Measurements from ENCODE around the gene BACH2. TPM values are rescaled to one million over a fixed set of nuclear protein-coding genes. Genes with fewer than 3 reads are reported as not detected.
A peak's percentile ranks its signal among the peaks of the same experiment; 100 is the strongest.

BACH2 gene
- total and polyA plus RNA-seq, 9 of the 15 experiments (the other 6 are each of a cell fraction or from before 2014, with no cell fraction given) = 0.06 to 3.1 (median 0.59) TPM

GRCh38 chr6:90285611-90286381 is 10.8 kb downstream of the BACH2 start (continued):
- TF ChIP-seq MEIS2 (IDR thresholded peaks at IDR 0.05; ENCODE audit: partially characterized antibody) = peak; percentile 96
- no peak for TF ChIP-seq RBM39 (optimal IDR thresholded peaks at IDR 0.05; ENCODE audit: low read depth, low read length)
- TF ChIP-seq E4F1 (CRISPR knock-in tag; IDR thresholded peaks at IDR 0.05; ENCODE audit: borderline replicate concordance) = no peak
- peak in 1 of 2 experiments; percentile 18; a peak in 1 of 4 replicates for TF ChIP-seq MAZ (CRISPR knock-in tag; conservative IDR thresholded peaks at IDR 0.05 in 1 of 2, IDR thresholded peaks at IDR 0.05 in 1 of 2)
- no peak for TF ChIP-seq TSC22D4 (tag; IDR thresholded peaks at IDR 0.05)
- peak; percentile 77 for TF ChIP-seq FOXP1 (CRISPR knock-in tag; IDR thresholded peaks at IDR 0.05)
- TF ChIP-seq POLR2B (IDR thresholded peaks at IDR 0.05; ENCODE audit: low read depth, partially characterized antibody) = no peak
- TF ChIP-seq DMBX1 (CRISPR knock-in tag; IDR thresholded peaks at IDR 0.05; ENCODE audit: borderline replicate concordance) = peak; percentile 48; the same call in 1 of the 2 replicates
- no peak for TF ChIP-seq KLF16 (IDR thresholded peaks at IDR 0.05)
- no peak for TF ChIP-seq GTF2E2 (tag; IDR thresholded peaks at IDR 0.05)
- peak; percentile 38 for TF ChIP-seq NEUROD1 (IDR thresholded peaks at IDR 0.05; ENCODE audit: borderline replicate concordance, low read depth, low read length, partially characterized antibody)
- TF ChIP-seq CEBPB (tag; IDR thresholded peaks at IDR 0.05) = no peak
- TF ChIP-seq SLC30A9 (CRISPR knock-in tag; IDR thresholded peaks at IDR 0.05) = no peak
- no peak for TF ChIP-seq BDP1 (IDR thresholded peaks at IDR 0.05; ENCODE audit: insufficient read depth, insufficient read length)
- TF ChIP-seq CREBBP (IDR thresholded peaks at IDR 0.05; ENCODE audit: low read depth, low read length) = no peak
- TF ChIP-seq MAFF (IDR thresholded peaks at IDR 0.05; ENCODE audit: low read length) = peak; percentile 99
- TF ChIP-seq ZNF695 (CRISPR knock-in tag; IDR thresholded peaks at IDR 0.05) = no peak
- TF ChIP-seq CXXC5 (CRISPR knock-in tag; IDR thresholded peaks at IDR 0.05) = 0 out of 2 replicates have a peak, but pooled peaks have one; percentile 41
- TF ChIP-seq ZNF224 (CRISPR knock-in tag; IDR thresholded peaks at IDR 0.05) = no peak
- TF ChIP-seq TFAP4 (CRISPR knock-in tag; IDR thresholded peaks at IDR 0.05; ENCODE audit: borderline replicate concordance) = peak; percentile 99
- TF ChIP-seq ZBTB8A (IDR thresholded peaks at IDR 0.05; ENCODE audit: partially characterized antibody) = no peak
- no peak for TF ChIP-seq ZNF280A (IDR thresholded peaks at IDR 0.05; ENCODE audit: low read depth, partially characterized antibody)

Measured in K562 (cell line).